Measurements from ENCODE around the gene BRINP1.
"Not testable (repeated sequence)": the region's sequence is repeated elsewhere in the genome, so short reads cannot be mapped to it uniquely, and the experiment has no call there.

Gene BRINP1

GRCh38 chr9:119181561-119181960 is 187.7 kb downstream of the BRINP1 start:
- DNase-seq (ENCODE audit: low read depth): no peak
- no peak overlapping the region for H3K4me3 ChIP-seq (ENCODE audit: low read depth, low read length)
- TF ChIP-seq, protein P1, sequence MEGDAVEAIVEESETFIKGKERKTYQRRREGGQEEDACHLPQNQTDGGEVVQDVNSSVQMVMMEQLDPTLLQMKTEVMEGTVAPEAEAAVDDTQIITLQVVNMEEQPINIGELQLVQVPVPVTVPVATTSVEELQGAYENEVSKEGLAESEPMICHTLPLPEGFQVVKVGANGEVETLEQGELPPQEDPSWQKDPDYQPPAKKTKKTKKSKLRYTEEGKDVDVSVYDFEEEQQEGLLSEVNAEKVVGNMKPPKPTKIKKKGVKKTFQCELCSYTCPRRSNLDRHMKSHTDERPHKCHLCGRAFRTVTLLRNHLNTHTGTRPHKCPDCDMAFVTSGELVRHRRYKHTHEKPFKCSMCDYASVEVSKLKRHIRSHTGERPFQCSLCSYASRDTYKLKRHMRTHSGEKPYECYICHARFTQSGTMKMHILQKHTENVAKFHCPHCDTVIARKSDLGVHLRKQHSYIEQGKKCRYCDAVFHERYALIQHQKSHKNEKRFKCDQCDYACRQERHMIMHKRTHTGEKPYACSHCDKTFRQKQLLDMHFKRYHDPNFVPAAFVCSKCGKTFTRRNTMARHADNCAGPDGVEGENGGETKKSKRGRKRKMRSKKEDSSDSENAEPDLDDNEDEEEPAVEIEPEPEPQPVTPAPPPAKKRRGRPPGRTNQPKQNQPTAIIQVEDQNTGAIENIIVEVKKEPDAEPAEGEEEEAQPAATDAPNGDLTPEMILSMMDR (IDR thresholded peaks at IDR 0.05; ENCODE audit: control insufficient read depth, extremely low read depth, insufficient read depth): no peak

- no peak overlapping the region for H3K4me3 ChIP-seq (ENCODE audit: low read depth, low read length)
- TF ChIP-seq, protein P1 (IDR thresholded peaks at IDR 0.05; ENCODE audit: control insufficient read depth, extremely low read depth, insufficient read depth): no peak
- no peak for DNase-seq (ENCODE audit: low read depth)
These were observed 188.3 kb downstream of the BRINP1 start for GRCh38 chr9:119180897-119181296.

- no peak for DNase-seq (ENCODE audit: low read depth)
- no peak overlapping the region for H3K4me3 ChIP-seq (ENCODE audit: low read depth, low read length)
- TF ChIP-seq, protein P1 (IDR thresholded peaks at IDR 0.05; ENCODE audit: control insufficient read depth, extremely low read depth, insufficient read depth): no peak
These were observed 189.5 kb downstream of the BRINP1 start for GRCh38 chr9:119179701-119180100.

DNA sequence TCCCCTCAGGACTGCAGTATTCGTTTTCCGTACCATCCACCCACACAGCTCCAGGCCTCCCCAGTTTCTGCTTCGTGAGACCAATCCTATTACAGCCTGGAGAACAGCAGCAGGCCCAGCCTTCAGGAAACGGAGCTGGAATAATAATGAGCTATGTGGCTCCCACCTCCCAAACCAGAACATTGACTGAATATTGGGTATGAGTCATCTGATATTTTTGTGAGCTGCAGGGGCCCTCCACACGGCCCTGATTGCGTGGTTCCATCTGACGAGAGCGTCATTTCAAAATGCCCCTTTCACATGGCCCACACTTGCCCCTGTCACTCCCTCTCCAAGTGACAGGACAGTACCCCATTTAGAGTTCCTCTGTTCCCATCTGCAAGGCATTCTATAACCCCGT is 192.0 kb downstream of the BRINP1 start:
- no peak overlapping the region for H3K4me3 ChIP-seq (ENCODE audit: low read depth, low read length)
- DNase-seq (ENCODE audit: low read depth): no peak
- TF ChIP-seq, protein P1 (IDR thresholded peaks at IDR 0.05; ENCODE audit: control insufficient read depth, extremely low read depth, insufficient read depth): no peak

- TF ChIP-seq, protein P1 (IDR thresholded peaks at IDR 0.05; ENCODE audit: control insufficient read depth, extremely low read depth, insufficient read depth): no peak
These were observed 193.7 kb downstream of the BRINP1 start for GRCh38 chr9:119175581-119175980.

DNA sequence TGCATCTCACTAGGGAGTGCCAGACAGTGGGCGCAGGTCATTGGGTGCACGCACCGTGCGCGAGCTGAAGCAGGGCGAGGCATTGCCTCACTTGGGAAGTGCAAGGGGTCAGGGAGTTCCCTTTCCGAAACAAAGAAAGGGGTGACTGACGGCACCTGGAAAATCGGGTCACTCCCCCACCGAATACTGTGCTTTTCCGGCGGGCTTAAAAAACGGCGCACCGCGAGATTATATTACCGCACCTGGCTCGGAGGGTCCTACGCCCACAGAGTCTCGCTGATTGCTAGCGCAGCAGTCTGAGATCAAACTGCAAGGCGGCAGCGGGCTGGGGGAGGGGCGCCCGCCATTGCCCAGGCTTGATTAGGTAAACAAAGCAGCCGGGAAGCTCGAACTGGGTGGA is 200.0 kb downstream of the BRINP1 start:
- not testable (repeated sequence) for H3K4me3 ChIP-seq (ENCODE audit: low read depth, low read length); DNase-seq (ENCODE audit: low read depth)

More at GRCh38 chr9:119175581-119175980, 193.7 kb downstream of the BRINP1 start:
- no peak for DNase-seq (ENCODE audit: low read depth)
- no peak overlapping the region for H3K4me3 ChIP-seq (ENCODE audit: low read depth, low read length)

DNA sequence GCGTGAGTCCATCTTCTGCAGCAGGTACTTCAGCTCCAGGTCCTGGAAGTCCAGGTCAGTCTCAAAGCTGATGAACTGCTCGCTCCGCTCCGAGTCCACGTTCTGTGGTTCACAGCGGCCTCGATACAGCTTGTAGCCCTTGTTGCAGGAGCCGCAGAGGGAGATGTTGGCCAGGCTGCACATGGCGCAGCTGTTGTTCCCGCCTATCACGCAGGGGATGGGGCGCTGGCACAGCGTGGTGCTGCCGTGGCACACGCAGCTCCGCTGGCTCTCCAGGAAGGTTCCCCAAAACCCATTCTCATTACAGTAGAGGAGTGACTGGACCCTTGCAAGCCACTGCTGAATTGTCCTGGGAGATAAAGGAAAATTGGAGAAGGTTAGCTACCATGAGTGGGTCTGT is 201.4 kb downstream of the BRINP1 start:
- H3K4me3 ChIP-seq (ENCODE audit: low read depth, low read length): no peak overlapping the region
- TF ChIP-seq, protein P1 (IDR thresholded peaks at IDR 0.05; ENCODE audit: control insufficient read depth, extremely low read depth, insufficient read depth): no peak
- DNase-seq (ENCODE audit: low read depth): no peak
